Calu3 (cell line): ENCODE data around the gene UAP1L1. TPM values are rescaled to one million over a fixed set of nuclear protein-coding genes. Genes with fewer than 3 reads are reported as not detected.

Experiments
- BruUV-seq: library from RNA; stranded (reverse); fragments of 400-500 nt; replicated peaks from 2 replicates; lab custom pipeline; 2021; lab: Mats Ljungman, UMichigan
- CTCF ChIA-PET: fragments of 300-600 bp; sonication (Branson Sonifier 250); formaldehyde crosslinking; loops from one replicate; lab custom pipeline; 2022; ENCODE audit warnings: antibody characterized with exemption; lab: Charles Lee
- DNase-seq: peaks from one replicate; pipeline ENCODE4 v3.0.0; 2022
- H3K27ac Mint-ChIP-seq: one replicate; pipeline ENCODE4 v1.8.0; 2022; ENCODE audit warnings: mixed read lengths; ENCODE audit not compliant: unreplicated experiment
- H3K27me3 Mint-ChIP-seq: one replicate; pipeline ENCODE4 v1.8.0; 2022; ENCODE audit warnings: mixed read lengths; ENCODE audit not compliant: unreplicated experiment
- H3K36me3 Mint-ChIP-seq: one replicate; pipeline ENCODE4 v1.8.0; 2022; ENCODE audit warnings: mild to moderate bottlenecking, moderate library complexity, mixed read lengths; ENCODE audit not compliant: insufficient read depth, unreplicated experiment
- H3K4me1 Mint-ChIP-seq: one replicate; pipeline ENCODE4 v1.8.0; 2022; ENCODE audit warnings: mild to moderate bottlenecking, low read depth, mixed read lengths; ENCODE audit not compliant: unreplicated experiment
- H3K4me3 Mint-ChIP-seq: one replicate; pipeline ENCODE4 v1.8.0; 2022; ENCODE audit warnings: mild to moderate bottlenecking, low read depth, moderate library complexity, mixed read lengths; ENCODE audit not compliant: unreplicated experiment
- H3K9me3 Mint-ChIP-seq: one replicate; pipeline ENCODE4 v1.8.0; 2022; ENCODE audit warnings: low read depth, mixed read lengths; ENCODE audit not compliant: unreplicated experiment
- CTCF ChIP-seq: fragments of 200-600 bp; IDR thresholded peaks from one replicate; pipeline ENCODE4 v1.8.0; 2022; ENCODE audit warnings: antibody characterized with exemption; ENCODE audit not compliant: unreplicated experiment
- intact Hi-C: fragments of 100-400 bp; cut with micrococcal nuclease; formaldehyde crosslinking; loops from one replicate; pipeline ENCODE4 v1.10.0; 2022; ENCODE audit not compliant: unreplicated experiment
- total RNA-seq: library from RNA; stranded (reverse); gene quantifications from 2 replicates; pipeline ENCODE4 v1.2.3, GENCODE V29; 2022

UAP1L1 gene
- total RNA-seq, 1 experiment from 2014 or later, result 9.1 TPM

- peaks cover 16% of the 10 kb centered on the region for H3K4me1 Mint-ChIP-seq
- peak overlapping the region; percentile 70 for H3K4me3 Mint-ChIP-seq
- H3K27me3 Mint-ChIP-seq, result no peaks in the 10 kb centered on the region
- H3K27ac Mint-ChIP-seq, result no peak overlapping the region
- H3K9me3 Mint-ChIP-seq, result no peaks in the 10 kb centered on the region
- peaks cover 25% of the 10 kb centered on the region for H3K36me3 Mint-ChIP-seq
- no peak for TF ChIP-seq CTCF
- BruUV-seq, result TSS peak; percentile 22
- DNase-seq, result no peak
- intact Hi-C loops, result no loop called here
- CTCF ChIA-PET, result interaction anchor here (0.8 to 3.0 kb wide), 7 partner anchors 13 to 281 kb away, joined by 3 to 27 read pairs (median 9); partner anchors contain the start of genes MAN1B1 and NPDC1
These were observed 8.5 kb upstream of the UAP1L1 start for GRCh38 chr9:137068539-137069507.

GRCh38 chr9:137069508-137070091 is 7.7 kb upstream of the UAP1L1 start:
- H3K36me3 Mint-ChIP-seq, result peaks cover 25% of the 10 kb centered on the region
- CTCF ChIA-PET, result interaction anchor here (0.6 to 3.0 kb wide), 4 partner anchors 17 to 81 kb away, joined by 3 to 10 read pairs (median 6); partner anchors contain the start of genes MAN1B1 and NPDC1
- no peaks in the 10 kb centered on the region for H3K27me3 Mint-ChIP-seq
- peaks cover 16% of the 10 kb centered on the region for H3K4me1 Mint-ChIP-seq
- peak overlapping the region; percentile 70 for H3K4me3 Mint-ChIP-seq
- intact Hi-C loops, result no loop called here
- no peak for DNase-seq
- BruUV-seq, result no TSS peak
- no peak overlapping the region for H3K27ac Mint-ChIP-seq
- H3K9me3 Mint-ChIP-seq, result no peaks in the 10 kb centered on the region
- no peak for TF ChIP-seq CTCF

- Mint-ChIP-seq H3K27ac (peak within 1 kb of the TSS; percentile 44), H3K4me3 (peak within 1 kb of the TSS; percentile 70), H3K27me3 (no peaks in the 10 kb centered on the region), H3K9me3 (no peaks in the 10 kb centered on the region), H3K4me1 (peaks cover 16% of the 10 kb centered on the region), H3K36me3 (peaks cover 25% of the 10 kb centered on the region)
- peak; percentile 83 for DNase-seq
- TF ChIP-seq CTCF, result no peak
- intact Hi-C loops, result no loop called here
- BruUV-seq, result no TSS peak
- CTCF ChIA-PET, result interaction anchor here (0.6 to 3.0 kb wide), 4 partner anchors 16 to 81 kb away, joined by 3 to 10 read pairs (median 6); partner anchors contain the start of genes MAN1B1 and NPDC1
These were observed 7.0 kb upstream of the UAP1L1 start, which contains the start of gene SAPCD2 for GRCh38 chr9:137070201-137070905. Gene SAPCD2, minus strand, starts transcription at chr9:137070557. Its CDS starts 97 bp downstream, at chr9:137070460.

GRCh38 chr9:137070906-137071275 is 6.4 kb upstream of the UAP1L1 start:
- no peaks in the 10 kb centered on the region for H3K9me3 Mint-ChIP-seq
- H3K27me3 Mint-ChIP-seq, result no peaks in the 10 kb centered on the region
- CTCF ChIA-PET, result interaction anchor here (2.0 kb wide), 1 partner anchor 16 kb away, joined by 10 read pairs; the partner anchor contains the start of gene MAN1B1
- peaks cover 25% of the 10 kb centered on the region for H3K36me3 Mint-ChIP-seq
- peak overlapping the region; percentile 44 for H3K27ac Mint-ChIP-seq
- H3K4me3 Mint-ChIP-seq, result peak overlapping the region; percentile 70
- TF ChIP-seq CTCF, result no peak
- intact Hi-C loops, result no loop called here
- BruUV-seq, result no TSS peak
- no peak for DNase-seq
- peaks cover 16% of the 10 kb centered on the region for H3K4me1 Mint-ChIP-seq
